Spleen (tissue), 11 donors: ENCODE measurements around the gene RAC2. TPM values are rescaled to one million over a fixed set of nuclear protein-coding genes. Genes with fewer than 3 reads are reported as not detected.

ENCODE experiments used
- DNase-seq: peaks from one replicate; pipeline ENCODE4 v3.0.0-alpha.2; 2020
- H3K27ac ChIP-seq, 8 donors: fragments of 200-600 bp; sonication (generic) in 7 of 8; 1 replicate in 4 of 8; 2 replicates in 4 of 8; pipeline versions ENCODE4 v1.5.0 to v1.8.0; 2016 to 2021; ENCODE audit warnings: inconsistent platforms in 4 of 8, mild to moderate bottlenecking in 4 of 8, moderate library complexity in 1 of 8
- H3K27me3 ChIP-seq, 7 donors: fragments of 200-600 bp; sonication (generic) in 6 of 7; replicated peaks in 1 of 7; 1 replicate in 4 of 7; 2 replicates in 3 of 7; pipeline versions ENCODE4 v1.5.0 to v1.8.0; 2016 to 2021; ENCODE audit warnings: inconsistent platforms in 3 of 7, mild to moderate bottlenecking in 1 of 7
- H3K36me3 ChIP-seq, 6 donors: fragments of 200-600 bp; sonication (generic) in 5 of 6; 1 replicate in 4 of 6; 2 replicates in 2 of 6; pipeline versions ENCODE4 v1.5.0 to v1.8.0; 2016 to 2021; ENCODE audit warnings: inconsistent platforms in 2 of 6
- H3K4me1 ChIP-seq, 6 donors: fragments of 200-600 bp; sonication (generic) in 5 of 6; 1 replicate in 3 of 6; 2 replicates in 3 of 6; pipeline versions ENCODE4 v1.5.0 to v1.8.0; 2016 to 2021; ENCODE audit warnings: inconsistent platforms in 3 of 6
- H3K4me3 ChIP-seq, 8 donors: fragments of 200-600 bp; sonication (generic) in 7 of 8; 1 replicate in 4 of 8; 2 replicates in 4 of 8; pipeline versions ENCODE4 v1.5.0 to v1.8.0; 2016 to 2021; ENCODE audit warnings: inconsistent platforms in 4 of 8, mild to moderate bottlenecking in 4 of 8, moderate library complexity in 2 of 8
- H3K9me3 ChIP-seq, 8 donors: fragments of 200-600 bp; sonication (generic) in 7 of 8; 1 replicate in 4 of 8; 2 replicates in 4 of 8; pipeline versions ENCODE4 v1.5.0 to v1.8.0; 2016 to 2021; ENCODE audit warnings: inconsistent platforms in 4 of 8
- CTCF ChIP-seq, 11 experiments: fragments of 200-600 bp in 7 of 11; fragments of 450-650 bp in 4 of 11; sonication (generic) in 4 of 11; IDR thresholded peaks in 8 of 11; conservative IDR thresholded peaks in 3 of 11; 1 replicate in 7 of 11; 2 replicates in 4 of 11; pipeline versions ENCODE4 v1.4.0 to v1.8.0; 2016 to 2021; ENCODE audit warnings: antibody characterized with exemption in 11 of 11, inconsistent platforms in 4 of 11, mild to moderate bottlenecking in 1 of 11
- POLR2A ChIP-seq, 3 donors: fragments of 450-650 bp; IDR thresholded peaks; one replicate each; pipeline ENCODE4 v1.5.1; 2017; ENCODE audit warnings: antibody characterized with exemption in 3 of 3, mild to moderate bottlenecking in 1 of 3
- POLR2AphosphoS5 ChIP-seq, 3 donors: sonication (generic); formaldehyde crosslinking; IDR thresholded peaks; one replicate each; pipeline ENCODE4 v1.5.1; 2017; ENCODE audit warnings: antibody characterized with exemption in 3 of 3
- WGBS, 5 donors: extraction: QIAGEN DNeasy Blood & Tissue Kit in 3 of 5; methylation state at CpG; one replicate each; pipeline versions ENCODE4 v1.1.5 to v1.1.7; 2013 to 2018; 5-methylcytosine and 5-hydroxymethylcytosine counted together
- intact Hi-C: fragments of 100-400 bp; cut with DNase I; formaldehyde crosslinking; loops from one replicate; pipeline ENCODE4 v1.15.0; 2023; ENCODE audit warnings: low total_unique reads
- polyA plus RNA-seq, 3 donors: library from polyadenylated mRNA; stranded (reverse); fragments of 200-250 nt; gene quantifications; one replicate each; pipeline ENCODE4 v1.2.1, GENCODE V29; 2013
- total RNA-seq, 7 donors: library from RNA; depleted of rRNA in 3 of 7; stranded (reverse); fragments of >200 nt in 3 of 7; fragmentation: NEBNext Ultra II Directional in 4 of 7; extraction: Animal tissue kit (Norgen Biotek cat#: 25700) in 4 of 7; gene quantifications; one replicate each; pipeline versions ENCODE4 v1.1.0 to v1.2.1, GENCODE V29; 2016 to 2021
- donor health status: healthy with polysubstance abuse.
- donor health status: DM: no; HTN: no; CAD: no; lungs with moderate emphysema.
- donor health status: DM: no; HTN: no; CAD: no.
- donor health status: Bipolar disorder and iron deficiency.
- donor health status: healthy.
- donor health status: DM: no; HTN: no; CAD: no.
- donor health status: DM: yes; HTN: yes; CAD: no.

RAC2 gene
- total and polyA plus RNA-seq, 10 donors = 270 to 493 (median 393) TPM

- Histone ChIP-seq H3K36me3 (no peaks in the 10 kb centered on the region), H3K27ac (no peak overlapping the region), H3K4me1 (peaks cover 0 to 2% (median 0%) of the 10 kb centered on the region in 6 donors), H3K4me3 (no peak overlapping the region), H3K9me3 (no peaks in the 10 kb centered on the region), H3K27me3 (peaks cover 0 to 2% (median 0%) of the 10 kb centered on the region in 7 donors)
- 85 to 100% (median 91%) methylated on average over 1 to 16 of the region's 16 CpGs for WGBS, 5 donors
- intact Hi-C loops = no loop called here
- no peak for TF ChIP-seq POLR2AphosphoS5 (IDR thresholded peaks at IDR 0.05)
- TF ChIP-seq CTCF (IDR thresholded peaks at IDR 0.05 in 8 of 11, conservative IDR thresholded peaks at IDR 0.05 in 3 of 11) = no peak
- TF ChIP-seq POLR2A (IDR thresholded peaks at IDR 0.05) = no peak
- DNase-seq = peak; percentile 52
Observed at GRCh38 chr22:37206118-37206840, 37.8 kb downstream of the RAC2 start.

- Histone ChIP-seq H3K27ac (peak overlapping the region in 1 of 8 donors; percentile 16), H3K9me3 (no peaks in the 10 kb centered on the region), H3K36me3 (no peaks in the 10 kb centered on the region), H3K27me3 (no peaks in the 10 kb centered on the region), H3K4me3 (no peak overlapping the region), H3K4me1 (peaks cover 0 to 15% (median 7%) of the 10 kb centered on the region in 6 donors)
- intact Hi-C loops = no loop called here
- 72 to 80% (median 78%) methylated on average over 5 of the region's 5 CpGs for WGBS, 5 donors
- DNase-seq = peak; percentile 57
- no peak for TF ChIP-seq POLR2A (IDR thresholded peaks at IDR 0.05)
- no peak for TF ChIP-seq POLR2AphosphoS5 (IDR thresholded peaks at IDR 0.05)
- no peak for TF ChIP-seq CTCF (IDR thresholded peaks at IDR 0.05 in 8 of 11, conservative IDR thresholded peaks at IDR 0.05 in 3 of 11)
Observed at GRCh38 chr22:37205046-37205445, 39.0 kb downstream of the RAC2 start.

- Histone ChIP-seq H3K36me3 (no peaks in the 10 kb centered on the region), H3K9me3 (no peaks in the 10 kb centered on the region), H3K4me3 (no peak overlapping the region), H3K4me1 (peaks cover 5 to 23% (median 15%) of the 10 kb centered on the region in 6 donors), H3K27me3 (no peaks in the 10 kb centered on the region), H3K27ac (no peak overlapping the region)
- TF ChIP-seq POLR2A (IDR thresholded peaks at IDR 0.05) (no peak), POLR2AphosphoS5 (IDR thresholded peaks at IDR 0.05) (no peak), CTCF (IDR thresholded peaks at IDR 0.05 in 8 of 11, conservative IDR thresholded peaks at IDR 0.05 in 3 of 11) (no peak)
- DNase-seq = peak; percentile 71
- intact Hi-C loops = no loop called here
- 53 to 93% (median 79%) methylated on average over 1 to 5 of the region's 5 CpGs for WGBS, 5 donors
Observed at GRCh38 chr22:37204045-37204655, 39.9 kb downstream of the RAC2 start.

GRCh38 chr22:37203354-37204044 is 40.6 kb downstream of the RAC2 start:
- H3K9me3 ChIP-seq = no peaks in the 10 kb centered on the region
- peaks cover 5 to 29% (median 18%) of the 10 kb centered on the region in 6 donors for H3K4me1 ChIP-seq
- intact Hi-C loops = no loop called here
- TF ChIP-seq CTCF (IDR thresholded peaks at IDR 0.05 in 8 of 11, conservative IDR thresholded peaks at IDR 0.05 in 3 of 11) (no peak), POLR2A (IDR thresholded peaks at IDR 0.05) (no peak), POLR2AphosphoS5 (IDR thresholded peaks at IDR 0.05) (no peak)
- 84 to 94% (median 87%) methylated on average over 9 to 16 of the region's 16 CpGs for WGBS, 5 donors
- H3K27me3 ChIP-seq = no peaks in the 10 kb centered on the region
- no peaks in the 10 kb centered on the region for H3K36me3 ChIP-seq
- H3K4me3 ChIP-seq = no peak overlapping the region
- no peak overlapping the region for H3K27ac ChIP-seq
- DNase-seq = peak; percentile 73
